Right renal pelvis (tissue), 4 donors: Measurements from ENCODE around the gene NUP85. TPM values are rescaled to one million over a fixed set of nuclear protein-coding genes. Genes with fewer than 3 reads are reported as not detected.
"Not testable (repeated sequence)": the region's sequence is repeated elsewhere in the genome, so short reads cannot be mapped to it uniquely, and the experiment has no call there.

Source experiments
- DNase-seq, 4 donors: peaks; one replicate each; pipeline ENCODE4 v3.0.0-alpha.2; 2013; ENCODE audit warnings: low read depth in 4 of 4, low spot score in 3 of 4, missing footprints in 1 of 4
- polyA plus RNA-seq, 4 donors: library from polyadenylated mRNA; unstranded; fragments of 120-200 nt; gene quantifications; one replicate each; pipeline ENCODE4 v1.2.1, GENCODE V29; 2013; ENCODE audit not compliant: insufficient read length in 4 of 4

Gene NUP85
- polyA plus RNA-seq, 4 donors, result 59.2 to 65.3 (median 61.4) TPM

- DNase-seq, result no peak
These were observed 10.6 kb upstream of the NUP85 start for GRCh38 chr17:75194879-75195278.

GRCh38 chr17:75199886-75200618 is 5.4 kb upstream of the NUP85 start:
- no peak for DNase-seq

GRCh38 chr17:75205793-75206163 is 299 bp downstream of the NUP85 start:
- DNase-seq, result no peak

GRCh38 chr17:75207050-75207407 is 1.6 kb downstream of the NUP85 start:
- not testable (repeated sequence) for DNase-seq

GRCh38 chr17:75207760-75208159 is 2.3 kb downstream of the NUP85 start:
- DNase-seq, result no peak

- DNase-seq, result no peak
These were observed 2.7 kb downstream of the NUP85 start for GRCh38 chr17:75208161-75208560.

GRCh38 chr17:75209061-75209460 is 3.6 kb downstream of the NUP85 start:
- no peak for DNase-seq

GRCh38 chr17:75218131-75218530 is 12.7 kb downstream of the NUP85 start:
- no peak for DNase-seq

GRCh38 chr17:75219815-75220214 is 14.3 kb downstream of the NUP85 start:
- no peak for DNase-seq

GRCh38 chr17:75225016-75225415 is 19.5 kb downstream of the NUP85 start:
- no peak for DNase-seq

GRCh38 chr17:75227729-75228128 is 22.2 kb downstream of the NUP85 start:
- DNase-seq, result no peak

- no peak for DNase-seq
These were observed 22.8 kb downstream of the NUP85 start for GRCh38 chr17:75228305-75228704.

GRCh38 chr17:75228847-75229246 is 23.4 kb downstream of the NUP85 start:
- no peak for DNase-seq

GRCh38 chr17:75231071-75231470 is 25.6 kb downstream of the NUP85 start:
- no peak for DNase-seq

GRCh38 chr17:75231741-75232464 is 26.4 kb downstream of the NUP85 start:
- no peak for DNase-seq

GRCh38 chr17:75232786-75233185 is 27.3 kb downstream of the NUP85 start:
- no peak for DNase-seq

GRCh38 chr17:75237100-75238014 is 31.9 kb downstream of the NUP85 start:
- no peak for DNase-seq

GRCh38 chr17:75238020-75238580 is 32.6 kb downstream of the NUP85 start:
- DNase-seq, result no peak

GRCh38 chr17:75238684-75239191 is 33.3 kb downstream of the NUP85 start:
- DNase-seq, result peak in 2 of 4 donors; percentile 16 to 29

- DNase-seq, result no peak
These were observed 33.7 kb downstream of the NUP85 start for GRCh38 chr17:75239214-75239613.
